ENCODE measurements around the gene ZDHHC21.

Gene ZDHHC21

GRCh38 chr9:14662060-14662453, 31.2 kb downstream of the ZDHHC21 start:
- Histone ChIP-seq H3K4me3 (ENCODE audit: severe bottlenecking) (no peak overlapping the region), H3K27ac (ENCODE audit: poor library complexity, severe bottlenecking) (no peak overlapping the region), H3K4me1 (ENCODE audit: insufficient read depth, poor library complexity, severe bottlenecking) (no peaks in the 10 kb centered on the region), H3K9me3 (ENCODE audit: severe bottlenecking) (no peaks in the 10 kb centered on the region), H3K27me3 (ENCODE audit: insufficient read depth, poor library complexity, severe bottlenecking) (no peaks in the 10 kb centered on the region), H3K36me3 (ENCODE audit: low read depth) (peaks cover 9% of the 10 kb centered on the region)
- TF ChIP-seq CTCF (IDR thresholded peaks at IDR 0.05; ENCODE audit: poor library complexity, severe bottlenecking) = no peak
- ATAC-seq (ENCODE audit: low read depth) = no peak
- DNase-seq (ENCODE audit: low spot score) = no peak

- Histone ChIP-seq H3K9me3 (ENCODE audit: severe bottlenecking) (no peaks in the 10 kb centered on the region), H3K4me1 (ENCODE audit: insufficient read depth, poor library complexity, severe bottlenecking) (no peaks in the 10 kb centered on the region), H3K36me3 (ENCODE audit: low read depth) (peaks cover 10% of the 10 kb centered on the region), H3K27me3 (ENCODE audit: insufficient read depth, poor library complexity, severe bottlenecking) (no peaks in the 10 kb centered on the region), H3K4me3 (ENCODE audit: severe bottlenecking) (no peak overlapping the region), H3K27ac (ENCODE audit: poor library complexity, severe bottlenecking) (no peak overlapping the region)
- ATAC-seq (ENCODE audit: low read depth) (no peak), DNase-seq (ENCODE audit: low spot score) (no peak)
- TF ChIP-seq CTCF (IDR thresholded peaks at IDR 0.05; ENCODE audit: poor library complexity, severe bottlenecking) = peak; percentile 76
These were observed 31.7 kb downstream of the ZDHHC21 start for GRCh38 chr9:14661421-14662059.

- Histone ChIP-seq H3K27ac (ENCODE audit: poor library complexity, severe bottlenecking) (no peak overlapping the region), H3K4me3 (ENCODE audit: severe bottlenecking) (no peak overlapping the region), H3K27me3 (ENCODE audit: insufficient read depth, poor library complexity, severe bottlenecking) (no peaks in the 10 kb centered on the region), H3K36me3 (ENCODE audit: low read depth) (peaks cover 10% of the 10 kb centered on the region), H3K4me1 (ENCODE audit: insufficient read depth, poor library complexity, severe bottlenecking) (no peaks in the 10 kb centered on the region), H3K9me3 (ENCODE audit: severe bottlenecking) (no peaks in the 10 kb centered on the region)
- ATAC-seq (ENCODE audit: low read depth) (no peak), DNase-seq (ENCODE audit: low spot score) (no peak)
- no peak for TF ChIP-seq CTCF (IDR thresholded peaks at IDR 0.05; ENCODE audit: poor library complexity, severe bottlenecking)
These were observed 32.5 kb downstream of the ZDHHC21 start for GRCh38 chr9:14660721-14661120.

GRCh38 chr9:14654932-14655331, 38.3 kb downstream of the ZDHHC21 start:
- no peak for DNase-seq (ENCODE audit: low spot score)
- no peak for ATAC-seq (ENCODE audit: low read depth)
- no peak overlapping the region for H3K4me3 ChIP-seq (ENCODE audit: severe bottlenecking)
- no peak overlapping the region for H3K27ac ChIP-seq (ENCODE audit: poor library complexity, severe bottlenecking)
- no peaks in the 10 kb centered on the region for H3K4me1 ChIP-seq (ENCODE audit: insufficient read depth, poor library complexity, severe bottlenecking)
- no peak for TF ChIP-seq CTCF (IDR thresholded peaks at IDR 0.05; ENCODE audit: poor library complexity, severe bottlenecking)
- H3K36me3 ChIP-seq (ENCODE audit: low read depth) = peaks cover 11% of the 10 kb centered on the region
- H3K27me3 ChIP-seq (ENCODE audit: insufficient read depth, poor library complexity, severe bottlenecking) = no peaks in the 10 kb centered on the region
- H3K9me3 ChIP-seq (ENCODE audit: severe bottlenecking) = no peaks in the 10 kb centered on the region

GRCh38 chr9:14653511-14653910, 39.7 kb downstream of the ZDHHC21 start:
- Histone ChIP-seq H3K27me3 (ENCODE audit: insufficient read depth, poor library complexity, severe bottlenecking) (no peaks in the 10 kb centered on the region), H3K4me3 (ENCODE audit: severe bottlenecking) (no peak overlapping the region), H3K27ac (ENCODE audit: poor library complexity, severe bottlenecking) (no peak overlapping the region), H3K9me3 (ENCODE audit: severe bottlenecking) (no peaks in the 10 kb centered on the region), H3K4me1 (ENCODE audit: insufficient read depth, poor library complexity, severe bottlenecking) (no peaks in the 10 kb centered on the region), H3K36me3 (ENCODE audit: low read depth) (peaks cover 11% of the 10 kb centered on the region)
- no peak for DNase-seq (ENCODE audit: low spot score)
- ATAC-seq (ENCODE audit: low read depth) = no peak
- no peak for TF ChIP-seq CTCF (IDR thresholded peaks at IDR 0.05; ENCODE audit: poor library complexity, severe bottlenecking)
